HG02678 (cell line): ENCODE data around the gene GATA2.

Source experiments
- ATAC-seq: cut with Tn5 transposase; IDR thresholded peaks from one replicate; pipeline ENCODE4 v1.9.1; 2021; ENCODE audit warnings: mild to moderate bottlenecking, moderate library complexity; ENCODE audit not compliant: unreplicated experiment

Gene GATA2

GRCh38 chr3:128458746-128459460 is 34.1 kb downstream of the GATA2 start:
- no peak for ATAC-seq

- no peak for ATAC-seq
Observed at GRCh38 chr3:128457937-128458336, 35.1 kb downstream of the GATA2 start.

GRCh38 chr3:128456776-128457715 is 36.0 kb downstream of the GATA2 start:
- no peak for ATAC-seq

GRCh38 chr3:128455786-128456748 is 36.9 kb downstream of the GATA2 start:
- no peak for ATAC-seq

GRCh38 chr3:128455116-128455515 is 37.9 kb downstream of the GATA2 start:
- no peak for ATAC-seq

GRCh38 chr3:128454310-128454618 is 38.7 kb downstream of the GATA2 start:
- no peak for ATAC-seq

- no peak for ATAC-seq
Observed at GRCh38 chr3:128453501-128454309, 39.3 kb downstream of the GATA2 start.

- no peak for ATAC-seq
Observed at GRCh38 chr3:128452678-128453275, 40.2 kb downstream of the GATA2 start.

- ATAC-seq = no peak
Observed at GRCh38 chr3:128452120-128452519, 40.9 kb downstream of the GATA2 start.

GRCh38 chr3:128449111-128449638 is 43.8 kb downstream of the GATA2 start:
- ATAC-seq = no peak

- ATAC-seq = no peak
Observed at GRCh38 chr3:128448491-128448890, 44.5 kb downstream of the GATA2 start.

GRCh38 chr3:128447561-128448013 is 45.4 kb downstream of the GATA2 start:
- no peak for ATAC-seq

GRCh38 chr3:128446821-128447220 is 46.2 kb downstream of the GATA2 start:
- ATAC-seq = no peak

- ATAC-seq = no peak
Observed at GRCh38 chr3:128445357-128445756, 47.6 kb downstream of the GATA2 start.

- ATAC-seq = no peak
Observed at GRCh38 chr3:128443771-128444170, 49.2 kb downstream of the GATA2 start.

- ATAC-seq = no peak
Observed at GRCh38 chr3:128442949-128443348, 50.1 kb downstream of the GATA2 start.

GRCh38 chr3:128442070-128442469 is 50.9 kb downstream of the GATA2 start:
- no peak for ATAC-seq

GRCh38 chr3:128439226-128439625 is 53.8 kb downstream of the GATA2 start:
- ATAC-seq = no peak

GRCh38 chr3:128438488-128439072 is 54.4 kb downstream of the GATA2 start:
- no peak for ATAC-seq
